IPS-NIHi7 (cell line): ENCODE results near the gene DCTN2.

Experiments used
- DNase-seq: peaks from one replicate; pipeline ENCODE4 v3.0.0; 2012; ENCODE audit warnings: mixed read lengths; ENCODE audit errors: extremely low spot score

Gene DCTN2

GRCh38 chr12:57549909-57550640 is 3.1 kb upstream of the DCTN2 start, which contains the start of gene KIF5A:
Gene KIF5A (plus strand): TSS chr12:57550044. CDS start chr12:57550272, 228 bp downstream.
- peak; percentile 90 for DNase-seq

- DNase-seq = no peak
These were observed 2.4 kb upstream of the DCTN2 start for GRCh38 chr12:57549203-57549908.

- no peak for DNase-seq
These were observed 1.5 kb upstream of the DCTN2 start for GRCh38 chr12:57548488-57548887.

GRCh38 chr12:57548013-57548315 is 972 bp upstream of the DCTN2 start:
- DNase-seq = no peak

- no peak for DNase-seq
These were observed 458 bp upstream of the DCTN2 start for GRCh38 chr12:57547288-57548012.

- DNase-seq = no peak
These were observed 1.1 kb downstream of the DCTN2 start for GRCh38 chr12:57545809-57546437.

GRCh38 chr12:57543581-57543980 is 3.4 kb downstream of the DCTN2 start:
- DNase-seq = no peak

- no peak for DNase-seq
These were observed 5.3 kb downstream of the DCTN2 start for GRCh38 chr12:57541717-57542116.

GRCh38 chr12:57541001-57541400 is 6.0 kb downstream of the DCTN2 start:
- DNase-seq = no peak

GRCh38 chr12:57539134-57539768 is 7.7 kb downstream of the DCTN2 start:
- no peak for DNase-seq

GRCh38 chr12:57536597-57536942 is 10.4 kb downstream of the DCTN2 start:
- DNase-seq = no peak

GRCh38 chr12:57535764-57536596 is 11.0 kb downstream of the DCTN2 start:
- no peak for DNase-seq

GRCh38 chr12:57534991-57535543 is 11.9 kb downstream of the DCTN2 start:
- DNase-seq = no peak

- DNase-seq = no peak
These were observed 12.7 kb downstream of the DCTN2 start for GRCh38 chr12:57534250-57534649.

GRCh38 chr12:57533108-57533507 is 13.9 kb downstream of the DCTN2 start:
- DNase-seq = no peak

- no peak for DNase-seq
These were observed 15.2 kb downstream of the DCTN2 start for GRCh38 chr12:57531836-57532235.

GRCh38 chr12:57530396-57531142 is 16.4 kb downstream of the DCTN2 start:
- no peak for DNase-seq

GRCh38 chr12:57529831-57530230 is 17.2 kb downstream of the DCTN2 start:
- no peak for DNase-seq

- DNase-seq = no peak
These were observed 18.0 kb downstream of the DCTN2 start for GRCh38 chr12:57528831-57529555.
